DMS53 (cell line): ENCODE results near the gene CA10.

Experiments used
- DNase-seq: peaks from one replicate; lab custom pipeline; 2025; lab: John Stamatoyannopoulos, UW

CA10 gene

DNA sequence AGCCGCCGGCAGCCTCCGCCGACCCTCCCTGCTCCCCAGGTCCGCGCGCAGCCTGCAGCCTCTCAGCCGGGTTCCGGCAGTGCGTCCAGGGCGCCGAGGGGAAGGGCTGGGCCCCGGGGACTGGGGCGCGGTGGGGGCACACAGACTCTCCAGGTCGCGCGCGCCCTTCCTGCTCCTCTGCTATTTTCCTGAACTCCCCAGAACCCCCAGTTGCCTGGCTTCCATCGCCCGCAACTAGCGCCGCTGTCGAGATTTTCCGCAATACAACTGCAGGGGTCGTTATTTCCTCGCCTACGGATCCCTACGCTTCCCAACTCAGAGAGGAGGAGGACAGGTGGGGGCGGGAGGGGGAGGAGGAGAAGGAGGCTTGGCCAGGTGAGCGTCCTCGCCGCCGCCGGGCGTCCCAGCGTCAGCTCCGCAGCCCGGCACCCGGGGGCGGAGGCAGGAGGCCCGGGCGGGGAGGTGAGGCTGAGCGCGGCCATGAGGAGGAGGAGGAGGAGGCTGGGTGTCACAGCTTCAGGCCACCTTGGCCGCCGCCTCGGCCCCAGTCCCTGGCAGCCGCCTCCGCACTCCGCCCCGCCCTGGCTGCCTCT lies at the start of gene CA10:
Gene CA10, minus strand, starts transcription at position 265 of the 593 bp plus-strand sequence.
- peak; percentile 92 for DNase-seq

DNA sequence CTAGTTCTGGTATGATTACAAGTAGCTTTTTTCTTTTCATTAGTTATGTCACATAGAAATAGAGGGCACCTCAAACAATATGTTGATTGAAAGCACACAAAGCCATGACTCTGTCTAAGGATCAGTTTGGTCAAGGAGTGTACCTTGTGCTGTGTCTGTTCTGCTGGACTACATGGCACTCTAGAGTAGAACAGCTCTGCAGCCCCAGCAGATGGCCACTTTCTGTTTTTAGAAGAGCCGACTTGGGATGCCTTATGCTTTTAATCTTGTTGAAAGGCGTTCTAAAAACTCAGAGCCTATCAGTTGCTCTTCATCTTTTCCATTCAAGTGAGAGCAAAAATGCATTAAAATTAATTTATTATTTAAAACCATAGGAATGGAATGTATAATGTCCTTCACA lies 49.3 kb upstream of the CA10 start:
- no peak for DNase-seq

DNA sequence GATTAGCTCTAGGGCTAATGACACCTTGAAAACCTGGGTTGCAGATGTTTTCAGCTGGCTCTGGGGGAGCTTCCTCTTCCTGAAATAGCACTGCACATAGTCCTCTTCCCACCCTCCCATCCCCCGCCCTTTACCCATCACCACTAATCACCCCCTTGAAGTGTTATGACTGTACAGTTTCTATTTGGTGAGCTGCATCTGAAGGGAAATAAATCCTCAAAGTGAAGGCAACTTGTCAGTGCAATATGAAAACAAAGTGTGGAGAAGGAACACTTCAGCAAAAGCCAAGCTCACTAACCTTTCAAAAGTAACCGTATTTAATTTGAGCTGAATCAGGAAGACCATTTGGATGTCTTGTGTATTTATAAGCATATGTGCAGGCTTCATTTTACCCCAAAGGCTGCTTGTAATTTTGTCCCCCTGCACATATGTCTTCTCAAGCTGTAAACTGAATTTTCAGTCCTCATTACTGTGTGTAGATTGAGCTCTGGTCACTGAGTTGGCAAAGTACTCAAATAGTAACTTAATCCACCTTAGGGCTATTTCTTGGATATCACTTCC lies 44.1 kb upstream of the CA10 start:
- no peak for DNase-seq

DNA sequence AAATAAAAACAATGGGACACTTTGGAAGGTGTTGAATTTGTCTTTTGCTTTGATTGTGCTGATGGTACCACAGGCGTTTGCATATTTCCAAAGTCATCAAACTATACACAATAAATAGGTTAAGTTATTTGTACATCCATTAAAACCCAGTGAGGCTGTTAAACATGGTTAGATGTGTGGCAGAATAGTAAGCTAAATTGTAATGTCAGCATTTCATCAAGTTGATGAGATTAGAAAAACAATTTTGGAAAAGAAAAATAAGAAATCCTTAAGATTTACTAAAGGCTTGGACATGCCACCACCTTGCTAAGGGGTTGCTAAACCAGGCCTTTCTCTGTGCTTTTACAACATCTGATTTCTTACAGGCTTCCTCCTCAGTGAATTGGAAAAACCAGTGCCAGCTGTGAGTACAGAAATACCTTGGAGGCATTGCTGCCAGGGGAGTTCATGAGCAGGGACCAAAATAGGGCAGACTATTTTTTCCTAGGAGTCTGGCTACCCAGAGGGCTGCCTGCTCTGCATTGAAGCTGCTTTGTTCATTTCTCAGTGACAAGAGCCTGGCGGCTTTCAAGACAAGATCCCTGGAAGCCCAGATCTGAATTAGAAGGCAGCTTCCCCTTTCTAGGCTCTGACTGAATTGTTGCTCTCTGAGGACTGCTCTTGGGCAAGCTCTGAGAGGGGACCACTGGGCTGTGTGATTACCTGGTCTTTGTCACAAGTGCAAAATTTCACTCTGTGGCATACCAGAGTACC lies 43.4 kb upstream of the CA10 start:
- DNase-seq, result no peak

DNA sequence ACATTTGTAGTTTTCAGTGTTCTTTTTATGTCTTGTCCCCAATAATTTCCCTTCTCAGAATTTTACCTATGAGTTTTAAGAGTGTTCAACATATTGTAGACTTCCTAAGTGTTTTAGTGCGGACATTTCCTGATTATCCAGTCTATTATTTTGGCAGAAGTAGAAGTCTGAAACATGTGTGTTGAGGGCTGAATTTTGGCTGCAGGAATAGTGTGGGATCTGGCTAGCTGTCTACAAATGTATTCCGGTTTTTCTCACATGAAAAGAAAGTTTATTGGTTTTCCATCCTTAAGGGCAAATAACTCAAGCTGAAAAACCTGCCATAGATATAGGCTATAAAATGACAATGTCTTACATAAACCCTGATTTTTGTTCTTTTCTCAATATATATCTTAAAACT lies 33.0 kb upstream of the CA10 start:
- DNase-seq, result no peak

DNA sequence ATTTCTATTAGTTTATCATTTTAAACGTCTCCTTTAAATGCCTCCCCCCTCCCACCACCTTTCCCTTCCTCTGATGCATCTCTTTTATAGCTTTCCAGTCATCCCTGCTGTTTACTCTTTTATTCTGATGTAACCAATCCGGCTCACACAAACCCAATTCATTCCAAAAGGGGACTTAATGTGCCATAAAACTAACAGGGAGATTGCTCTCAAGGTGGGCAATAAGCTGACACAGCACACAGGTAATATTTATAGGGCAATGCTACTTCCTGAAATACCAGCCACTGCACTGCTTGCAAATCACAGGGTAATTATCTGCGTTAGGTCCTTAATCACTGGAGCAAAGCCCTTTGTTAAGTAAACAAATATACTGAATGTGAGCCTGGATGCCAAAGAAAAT lies 23.3 kb upstream of the CA10 start:
- peak; percentile 78 for DNase-seq

DNA sequence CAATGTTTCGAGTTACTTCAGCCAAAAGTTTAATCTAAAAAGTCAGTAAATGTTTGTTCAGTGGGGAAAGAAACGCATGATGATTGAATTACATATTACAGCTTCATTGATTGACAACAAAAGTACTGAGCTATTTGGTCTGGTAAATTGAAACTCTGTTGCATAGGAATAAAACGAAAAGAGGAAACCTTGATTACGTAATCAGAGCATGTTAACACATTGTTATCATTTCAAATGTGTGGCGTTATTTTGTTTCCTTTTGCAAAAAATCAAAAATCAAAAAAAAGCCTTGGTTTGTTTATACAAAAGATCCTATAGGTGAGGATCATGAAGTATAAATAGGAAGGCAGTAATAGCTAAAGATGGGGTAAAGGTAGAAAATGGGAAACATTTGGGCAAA lies 19.5 kb upstream of the CA10 start:
- DNase-seq, result no peak

DNA sequence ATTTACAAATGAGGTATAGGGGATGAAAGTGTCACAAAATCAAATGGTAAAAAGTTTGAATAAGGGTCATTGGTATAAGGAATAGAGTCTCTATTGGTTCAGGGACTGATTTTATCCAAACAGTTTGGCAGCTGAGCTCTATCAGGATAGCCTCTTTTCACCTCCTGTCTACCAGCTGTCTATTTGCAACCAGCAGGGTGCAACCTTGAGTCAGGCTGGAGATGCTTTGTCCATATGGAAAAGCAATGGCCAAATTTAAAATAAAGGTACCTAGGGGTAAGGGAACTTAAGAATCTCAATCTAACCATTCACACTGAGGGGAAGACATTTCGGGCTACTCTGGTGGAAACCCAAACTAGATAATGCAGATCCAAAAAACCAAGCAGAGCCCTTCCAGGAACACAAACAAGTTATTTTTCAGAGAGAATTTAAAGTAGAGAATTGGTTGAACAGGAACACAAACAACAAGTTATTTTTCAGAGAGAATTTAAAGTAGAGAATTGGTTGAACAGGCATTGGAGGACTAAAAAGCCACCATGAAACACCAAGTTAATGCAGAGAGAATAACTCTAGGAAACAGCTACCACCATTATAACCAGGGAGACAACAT lies 12.6 kb upstream of the CA10 start:
- DNase-seq, result peak; percentile 82

DNA sequence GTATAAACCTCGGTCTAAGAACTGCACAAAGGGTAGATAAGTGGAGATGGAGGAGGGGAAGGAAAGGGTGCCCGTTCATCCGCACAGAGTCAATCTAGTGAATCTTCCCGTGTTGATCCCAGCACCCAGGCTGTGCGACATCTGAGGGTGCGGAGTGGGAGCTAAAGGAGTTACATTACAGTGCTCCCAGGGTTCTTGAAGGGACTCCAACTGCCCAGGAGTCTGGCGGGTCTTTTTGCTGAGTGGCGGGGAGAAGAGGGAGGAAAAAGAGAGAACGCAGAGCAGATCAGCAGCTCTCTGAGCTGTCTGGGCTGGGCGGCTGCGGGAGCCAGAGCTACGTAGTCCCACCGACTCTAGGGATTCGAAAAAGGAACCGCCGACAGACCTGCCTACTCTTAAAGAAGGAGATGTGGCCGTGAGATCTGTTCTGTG lies 1.6 kb upstream of the CA10 start:
- peak; percentile 54 for DNase-seq

DNA sequence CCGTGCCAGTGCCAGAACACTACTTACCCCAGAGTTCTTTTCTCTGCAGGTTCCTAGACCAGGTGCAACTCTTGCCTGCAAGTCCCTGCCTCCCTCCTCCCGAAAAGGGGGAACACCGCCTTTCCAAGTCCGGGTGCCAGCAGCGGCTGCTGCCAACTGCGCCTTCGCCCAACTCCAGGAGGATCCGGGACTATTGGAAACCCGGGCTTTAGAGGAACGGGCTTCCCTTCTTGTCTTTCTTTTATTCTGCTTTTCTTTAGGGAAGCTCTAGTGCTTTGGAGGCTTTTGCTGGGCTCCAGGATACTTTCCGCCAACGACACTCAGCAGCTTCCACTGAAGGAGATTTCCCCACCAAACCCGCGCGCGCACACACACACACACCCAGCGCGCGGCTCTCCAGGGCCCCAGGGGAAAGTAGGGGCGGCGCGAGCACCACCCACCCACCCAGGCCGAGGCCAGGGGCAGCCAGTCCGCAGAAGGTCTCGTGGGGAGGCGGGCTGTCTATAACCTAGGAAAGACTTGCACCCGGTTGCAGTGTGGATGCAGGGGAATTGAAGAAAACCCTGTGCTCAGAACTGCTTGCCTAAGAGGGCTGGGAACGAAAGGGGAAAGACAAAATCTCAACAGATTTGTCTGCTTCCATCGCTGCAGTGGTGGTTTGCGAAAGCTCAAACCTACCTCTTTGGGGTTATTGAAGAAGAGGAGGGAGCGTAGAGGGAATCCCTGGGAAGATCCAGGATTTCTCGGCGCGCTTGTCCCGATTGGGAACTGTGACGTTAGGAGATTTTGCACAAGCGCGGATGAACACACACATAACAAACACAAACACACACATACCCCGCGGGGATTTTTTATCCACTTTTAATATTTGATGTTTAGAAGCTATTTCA lies 977 bp upstream of the CA10 start:
- peak; percentile 74 for DNase-seq

DNA sequence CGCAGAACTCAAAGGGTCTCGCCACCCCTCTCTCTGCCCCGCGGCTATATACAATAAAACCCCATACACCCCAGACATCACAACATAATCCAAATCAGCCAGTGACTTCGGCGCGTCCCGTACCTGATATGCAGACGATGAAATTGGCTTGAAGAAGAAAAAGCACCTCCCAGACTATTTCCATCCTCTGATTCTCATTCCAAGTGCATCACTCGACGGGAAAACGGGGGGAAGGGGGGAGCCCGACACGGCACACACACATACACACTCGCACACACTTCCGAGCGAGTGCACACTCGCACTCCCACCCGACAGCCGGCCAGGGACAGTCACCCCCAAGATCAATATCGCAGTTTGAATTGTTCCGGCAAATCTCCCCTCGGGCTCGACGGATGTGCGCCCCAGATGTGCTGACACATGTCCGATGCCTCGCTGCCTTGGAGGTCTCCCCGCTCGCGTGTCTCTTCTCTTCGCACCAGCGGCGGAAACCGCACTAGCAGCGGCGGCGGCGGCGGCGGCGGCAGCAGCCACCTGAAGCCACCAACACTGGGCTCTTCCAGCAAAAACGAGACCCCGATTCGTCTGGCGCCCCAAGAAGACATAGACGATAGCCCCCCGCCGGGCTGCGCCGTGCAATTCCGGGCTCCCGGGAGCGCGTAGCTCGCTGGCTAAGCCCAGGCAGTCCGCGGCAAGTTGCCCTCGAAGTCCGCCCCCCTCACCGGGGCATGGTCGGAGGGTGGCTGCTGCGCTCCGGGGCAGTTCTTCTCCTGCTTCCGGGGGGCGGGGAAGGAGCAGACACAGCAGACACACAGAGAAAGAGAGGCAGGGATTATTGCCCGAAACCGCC lies 688 bp downstream of the CA10 start:
- peak; percentile 83 for DNase-seq

DNA sequence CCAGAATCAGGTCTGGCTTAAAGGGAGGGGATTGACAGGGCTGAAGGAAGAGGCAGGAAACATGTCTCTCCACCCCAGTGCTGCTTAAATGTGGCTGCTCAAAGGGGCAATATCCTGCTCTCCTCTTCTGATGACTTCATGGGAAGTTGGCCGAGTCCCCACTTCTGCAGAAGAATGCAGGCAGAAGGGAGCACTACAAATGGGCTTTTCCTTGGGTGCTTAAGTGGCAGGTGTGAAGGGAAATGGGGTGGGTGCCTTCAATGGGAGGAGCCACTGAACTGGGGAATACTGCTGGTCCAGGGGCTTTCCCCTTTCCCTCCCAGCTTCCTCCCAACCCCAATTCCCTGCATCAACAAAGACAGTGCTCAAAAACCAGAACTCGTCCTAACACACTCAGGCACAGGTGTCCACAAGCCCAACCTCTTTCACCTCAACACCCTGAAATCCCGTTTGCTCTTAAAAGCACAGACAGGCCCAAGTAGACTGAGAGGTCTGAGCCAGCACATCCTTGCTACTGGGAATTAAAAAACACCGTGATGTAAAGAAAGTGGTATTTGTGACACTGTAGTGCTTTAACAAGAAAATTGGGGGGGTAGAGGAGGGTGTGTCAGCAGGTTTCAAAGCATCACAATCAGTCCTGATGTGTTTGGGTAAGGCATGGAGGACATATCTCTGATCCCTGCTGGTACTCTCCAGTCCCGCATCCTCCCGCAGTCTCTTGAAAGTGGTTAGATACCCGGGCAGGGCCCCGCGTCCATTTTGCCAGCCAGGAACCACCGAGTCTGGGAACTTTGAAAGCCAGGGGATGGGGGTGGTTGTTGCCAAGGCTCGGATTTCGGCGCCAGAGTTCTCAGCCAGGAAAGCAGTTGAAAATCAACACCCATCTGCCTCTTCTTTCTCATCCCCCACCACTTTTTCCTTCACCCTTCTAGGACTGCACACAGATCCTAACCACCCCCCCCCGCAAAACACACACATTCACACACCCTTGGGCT lies 1.6 kb downstream of the CA10 start:
- no peak for DNase-seq

DNA sequence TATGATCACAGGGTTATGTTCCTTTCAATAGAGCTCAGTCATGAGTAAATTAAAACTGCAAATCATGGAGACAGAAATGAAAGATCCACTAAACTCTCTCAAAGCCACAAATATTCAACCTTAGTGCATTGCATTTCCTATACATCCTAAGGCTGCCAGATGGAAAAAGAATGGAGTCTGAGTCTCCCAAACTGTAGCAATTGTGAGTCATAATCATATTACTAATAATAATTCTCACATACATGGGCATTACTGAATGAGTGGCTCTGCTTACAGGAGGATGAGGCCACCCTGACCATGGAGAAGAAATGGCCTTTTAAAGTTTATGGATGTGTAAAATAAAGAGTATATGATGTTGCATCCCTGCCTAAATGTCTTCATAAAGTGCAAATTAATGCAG lies 3.2 kb downstream of the CA10 start:
- DNase-seq, result no peak

DNA sequence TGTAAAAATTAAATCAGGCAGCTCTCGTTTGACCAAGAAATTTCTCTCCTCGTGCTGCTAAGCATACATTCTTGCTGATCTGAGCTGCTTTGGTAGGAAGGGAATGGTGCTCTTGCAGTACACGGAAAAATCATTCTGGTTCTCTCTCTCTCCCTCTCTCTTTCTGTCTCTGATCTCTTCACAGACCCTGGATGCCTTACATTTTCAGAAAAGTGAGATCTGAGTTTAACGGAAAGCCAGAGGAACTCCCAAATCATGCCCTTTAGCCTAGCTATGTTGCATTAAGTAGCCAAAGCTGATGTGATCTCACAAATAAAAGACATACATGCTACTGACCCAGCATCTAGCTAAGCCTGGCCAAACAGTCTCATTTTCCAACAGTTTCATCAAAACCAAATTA lies 4.0 kb downstream of the CA10 start:
- no peak for DNase-seq

DNA sequence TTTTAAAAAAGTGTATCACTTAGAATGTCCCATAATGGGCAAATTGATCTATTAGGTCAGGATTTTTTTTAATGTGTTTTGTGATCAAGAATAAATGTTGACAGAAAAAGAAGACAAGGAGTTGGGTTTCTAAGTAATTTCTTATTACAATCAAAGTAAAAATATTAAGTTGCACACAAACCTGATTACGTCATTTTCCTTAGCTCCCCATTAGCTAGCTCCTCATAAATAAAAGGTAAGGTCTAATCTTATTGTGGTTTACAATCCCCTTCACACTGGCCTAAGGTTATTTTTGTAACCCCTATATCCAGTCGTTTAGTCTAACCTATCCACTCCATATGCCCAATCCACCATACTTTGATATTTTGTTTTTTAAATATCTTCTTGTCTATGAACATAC lies 7.6 kb downstream of the CA10 start:
- DNase-seq, result no peak

DNA sequence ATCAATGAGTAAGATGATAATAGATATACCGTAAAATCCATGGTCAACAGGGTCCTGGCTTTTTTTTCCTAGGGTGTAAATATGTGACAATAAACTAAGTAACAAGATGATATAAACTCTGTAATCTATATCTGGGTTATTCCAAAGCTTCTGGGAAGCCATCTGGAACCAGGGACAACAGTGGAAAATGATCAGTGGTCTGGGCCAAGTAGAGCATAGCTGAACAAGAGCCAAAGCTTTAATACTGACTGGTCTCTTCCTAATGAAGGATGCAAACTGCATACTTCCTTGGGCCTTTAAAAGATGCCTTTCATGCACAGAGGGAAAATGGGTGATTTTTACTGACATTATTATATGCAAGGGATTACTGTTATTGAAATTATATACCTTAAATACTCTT lies 8.9 kb downstream of the CA10 start:
- no peak for DNase-seq

DNA sequence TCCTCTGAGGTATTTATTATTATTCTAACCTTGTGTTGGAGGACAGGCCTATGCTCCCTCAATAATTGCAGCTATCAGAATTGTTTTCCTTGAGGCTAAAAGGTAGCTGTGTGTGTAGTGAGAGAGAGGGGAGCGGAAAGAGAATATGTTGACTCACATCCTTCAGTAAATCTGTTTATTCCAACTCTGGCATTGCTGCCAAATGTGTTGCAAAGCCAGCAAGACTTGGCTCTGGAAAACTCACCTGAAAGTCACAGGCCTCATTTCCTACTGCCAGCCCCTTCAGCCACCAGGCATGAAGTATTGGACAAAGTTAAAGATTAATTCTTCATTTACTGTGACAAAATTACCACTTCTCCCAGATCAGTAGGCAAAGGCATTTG lies 9.6 kb downstream of the CA10 start:
- DNase-seq, result peak; percentile 76

DNA sequence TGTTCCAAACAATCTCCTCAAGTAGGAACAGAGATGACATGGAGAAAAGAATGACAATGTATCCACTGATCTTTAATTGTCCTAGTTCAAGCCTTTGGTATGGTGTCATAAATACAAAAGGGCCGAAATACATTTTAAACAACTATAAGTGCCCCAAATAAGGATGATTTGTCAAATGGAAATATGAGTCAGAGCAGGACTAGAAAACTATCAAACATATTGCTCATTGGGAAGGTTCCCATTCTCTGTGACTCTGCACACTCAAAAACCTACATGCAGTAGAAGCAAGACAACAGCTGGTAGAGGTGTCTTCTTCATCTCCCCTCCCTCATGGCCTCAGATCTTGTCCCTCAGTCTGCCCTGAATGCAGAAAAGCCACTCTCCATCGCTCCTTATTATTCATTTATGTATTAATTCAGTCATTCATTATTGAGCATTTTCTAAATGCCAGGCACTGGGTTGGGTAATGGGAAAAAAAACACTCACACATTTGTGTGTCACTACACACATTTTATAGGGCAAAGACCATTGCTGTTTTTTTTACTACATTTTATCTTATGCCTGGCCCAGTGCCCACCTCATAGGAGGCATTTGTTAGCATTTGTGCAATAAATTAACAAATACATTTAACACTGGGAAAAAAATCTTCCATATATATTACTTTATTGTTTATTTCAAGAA lies 10.1 kb downstream of the CA10 start:
- no peak for DNase-seq

DNA sequence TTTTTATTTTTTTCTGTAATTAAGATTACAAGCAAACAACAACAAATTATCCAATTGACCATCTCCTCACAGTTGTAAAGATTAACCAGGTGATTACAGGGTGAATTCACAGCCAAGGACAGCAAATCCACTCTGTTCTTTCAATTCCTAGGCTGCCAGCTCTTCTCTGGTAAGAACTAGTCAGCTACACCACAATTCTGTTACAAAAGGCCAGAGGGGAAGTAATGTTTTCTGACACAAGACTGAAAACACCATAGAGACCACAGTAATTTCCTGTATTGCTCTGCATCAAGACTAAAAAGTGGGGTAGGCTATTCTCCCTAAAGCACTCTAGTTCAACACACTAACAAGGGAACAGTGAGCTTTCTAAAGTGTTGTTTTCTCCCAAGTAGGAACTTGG lies 10.6 kb downstream of the CA10 start:
- peak; percentile 15 for DNase-seq
